SK-N-SH treated with all-trans-retinoic acid at 6 μM for 48 hours (cell line): ENCODE measurements around the gene ABHD8.

Experiments
- ESRRG ChIP-seq: fragments of 250-450 bp; sonication (Bioruptor Pico); IDR thresholded peaks from 2 replicates; pipeline ENCODE4 v1.6.1; 2021; ENCODE audit warnings: mild to moderate bottlenecking
- GLIS3 ChIP-seq: fragments of 250-450 bp; sonication (Bioruptor Pico); IDR thresholded peaks from 2 replicates; pipeline ENCODE4 v1.5.0; 2020; ENCODE audit warnings: mild to moderate bottlenecking, moderate library complexity
- OSR1 ChIP-seq: fragments of 250-450 bp; sonication (Bioruptor Pico); IDR thresholded peaks from 2 replicates; pipeline ENCODE4 v1.8.0; 2022; ENCODE audit warnings: moderate library complexity, mild to moderate bottlenecking, inconsistent platforms
- ZC3H10 ChIP-seq: fragments of 250-450 bp; sonication (Bioruptor Pico); IDR thresholded peaks from 2 replicates; pipeline ENCODE4 v1.5.1; 2021; ENCODE audit warnings: mild to moderate bottlenecking, moderate library complexity
- ZFP30 ChIP-seq: fragments of 450-650 bp; formaldehyde crosslinking; IDR thresholded peaks from 2 replicates; pipeline ENCODE4 v1.5.0; 2022; ENCODE audit warnings: mild to moderate bottlenecking, moderate library complexity
- ZNF70 ChIP-seq: fragments of 450-650 bp; formaldehyde crosslinking; IDR thresholded peaks from 2 replicates; pipeline ENCODE4 v1.5.0; 2020; ENCODE audit warnings: mild to moderate bottlenecking, moderate library complexity
- TF ChIP-seq, protein P1 (sequence below): fragments of 250-450 bp; sonication (Bioruptor Pico); IDR thresholded peaks from 2 replicates; pipeline ENCODE4 v1.8.0; 2020; ENCODE audit warnings: mild to moderate bottlenecking, moderate library complexity, borderline replicate concordance

DNA sequence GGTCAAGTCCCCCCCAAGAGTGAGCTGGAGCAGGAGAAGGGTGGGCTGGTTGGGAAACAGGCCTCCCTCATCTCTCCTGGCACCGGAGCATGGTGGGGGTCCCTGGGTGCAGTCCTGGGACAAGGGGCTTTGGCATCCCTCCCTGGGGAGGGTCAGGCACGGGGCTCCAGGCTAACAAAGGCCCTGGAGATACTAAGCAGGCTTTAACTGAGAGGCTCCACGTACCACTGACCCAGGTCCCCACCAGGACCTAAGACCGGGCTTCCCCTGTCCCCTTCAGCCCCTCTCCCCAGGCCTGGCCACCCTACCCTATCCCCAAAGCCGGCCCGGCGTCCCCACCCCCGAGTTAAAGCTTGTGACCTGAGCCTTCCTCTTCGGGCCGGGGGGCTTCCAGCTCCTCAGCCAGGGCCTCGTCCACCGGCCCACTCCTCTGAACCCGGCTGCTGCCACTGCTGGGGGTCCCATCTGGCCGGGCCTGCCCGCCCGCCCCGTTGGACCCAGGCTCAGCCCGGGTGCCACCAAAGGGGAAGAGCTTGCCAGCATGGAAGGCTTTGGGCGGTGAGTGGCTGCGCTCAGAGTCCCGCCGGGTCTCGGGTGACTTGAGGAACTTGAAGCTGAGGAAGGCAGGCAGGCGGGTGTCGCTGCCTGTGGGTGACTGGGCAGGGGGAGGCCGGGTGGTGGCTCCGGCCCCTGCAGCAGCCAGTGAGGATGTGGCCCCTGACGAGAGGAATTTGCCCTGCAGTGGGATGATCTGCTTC, 21.3 kb upstream of the ABHD8 start:
- TF ChIP-seq ZFP30 (CRISPR knock-in tag) (no peak), ESRRG (CRISPR knock-in tag) (no peak), ZC3H10 (CRISPR knock-in tag) (no peak), ZNF70 (CRISPR knock-in tag) (no peak), GLIS3 (CRISPR knock-in tag) (no peak), OSR1 (CRISPR knock-in tag) (no peak)
- TF ChIP-seq, protein P1, sequence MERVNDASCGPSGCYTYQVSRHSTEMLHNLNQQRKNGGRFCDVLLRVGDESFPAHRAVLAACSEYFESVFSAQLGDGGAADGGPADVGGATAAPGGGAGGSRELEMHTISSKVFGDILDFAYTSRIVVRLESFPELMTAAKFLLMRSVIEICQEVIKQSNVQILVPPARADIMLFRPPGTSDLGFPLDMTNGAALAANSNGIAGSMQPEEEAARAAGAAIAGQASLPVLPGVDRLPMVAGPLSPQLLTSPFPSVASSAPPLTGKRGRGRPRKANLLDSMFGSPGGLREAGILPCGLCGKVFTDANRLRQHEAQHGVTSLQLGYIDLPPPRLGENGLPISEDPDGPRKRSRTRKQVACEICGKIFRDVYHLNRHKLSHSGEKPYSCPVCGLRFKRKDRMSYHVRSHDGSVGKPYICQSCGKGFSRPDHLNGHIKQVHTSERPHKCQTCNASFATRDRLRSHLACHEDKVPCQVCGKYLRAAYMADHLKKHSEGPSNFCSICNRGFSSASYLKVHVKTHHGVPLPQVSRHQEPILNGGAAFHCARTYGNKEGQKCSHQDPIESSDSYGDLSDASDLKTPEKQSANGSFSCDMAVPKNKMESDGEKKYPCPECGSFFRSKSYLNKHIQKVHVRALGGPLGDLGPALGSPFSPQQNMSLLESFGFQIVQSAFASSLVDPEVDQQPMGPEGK (CRISPR knock-in tag), result no peak
